Endothelial cell of umbilical vein (primary cell): ENCODE measurements around the gene RAPGEF4. TPM values are rescaled to one million over a fixed set of nuclear protein-coding genes. Genes with fewer than 3 reads are reported as not detected.

Experiments
- BruUV-seq: library from RNA; stranded (reverse); fragments of 400-500 nt; replicated peaks from 2 replicates; lab custom pipeline; 2021; lab: Mats Ljungman, UMichigan
- CTCF ChIA-PET: fragments of 300-600, 350-600 bp; sonication (Branson Sonifier 250); formaldehyde crosslinking; loops from one replicate; lab custom pipeline; 2021; ENCODE audit warnings: antibody characterized with exemption, inconsistent platforms; lab: Charles Lee
- POLR2A ChIA-PET: fragments of 300-600, 350-600 bp; sonication (Branson Sonifier 250); formaldehyde crosslinking; loops from one replicate; lab custom pipeline; 2021; ENCODE audit warnings: antibody characterized with exemption, inconsistent platforms; lab: Charles Lee
- DNase-seq: peaks from one replicate; pipeline ENCODE4 v3.0.0-alpha.2; 2011; ENCODE audit warnings: low read depth, low spot score
- FAIRE-seq: peaks from 2 replicates; lab custom pipeline; 2011; peaks lifted over from hg19 to GRCh38; lab: Jason Lieb, UNC
- H2AFZ ChIP-seq: 2 replicates; pipeline ENCODE4 v1.6.0; 2012; ENCODE audit warnings: low read depth, low read length, control low read depth, inconsistent platforms
- H3K27ac ChIP-seq: 2 replicates; pipeline ENCODE4 v1.5.1; 2011; ENCODE audit warnings: low read depth, mild to moderate bottlenecking, control low read depth, low read length, moderate library complexity; ENCODE audit not compliant: insufficient read depth
- H3K27me3 ChIP-seq, 2 experiments: 2 replicates each; pipeline versions ENCODE4 v1.6.0 to v1.6.1; 2011; ENCODE audit warnings: low read length in 2 of 2, mixed read lengths in 1 of 2; ENCODE audit not compliant: control insufficient read depth in 2 of 2, insufficient read depth in 2 of 2
- H3K36me3 ChIP-seq, 2 experiments: 2 replicates in 1 of 2; 3 replicates in 1 of 2; pipeline ENCODE4 v1.5.1; 2011; ENCODE audit warnings: low read length in 2 of 2, mild to moderate bottlenecking in 1 of 2, moderate library complexity in 1 of 2; ENCODE audit not compliant: control insufficient read depth in 2 of 2, insufficient read depth in 2 of 2; ENCODE audit errors: extremely low read depth in 1 of 2
- H3K4me1 ChIP-seq: 3 replicates; pipeline ENCODE4 v1.5.1; 2011; ENCODE audit warnings: mild to moderate bottlenecking, low read length; ENCODE audit not compliant: control insufficient read depth, insufficient read depth; ENCODE audit errors: extremely low read depth
- H3K4me2 ChIP-seq: 2 replicates; pipeline ENCODE4 v1.6.1; 2011; ENCODE audit warnings: low read length, control low read depth, mixed read lengths; ENCODE audit not compliant: insufficient read depth
- H3K4me3 ChIP-seq, 3 experiments: fragments of 200-600 bp in 1 of 3; sonication (generic), shearing (Covaris generic) in 1 of 3; replicated peaks in 1 of 3; 2 replicates each; pipeline ENCODE4 v1.5.1; 2011 to 2016; ENCODE audit warnings: control low read depth in 3 of 3, low read length in 3 of 3, mild to moderate bottlenecking in 2 of 3, inconsistent platforms in 1 of 3, low read depth in 1 of 3, moderate library complexity in 1 of 3; ENCODE audit not compliant: insufficient read depth in 1 of 3
- H3K79me2 ChIP-seq: 2 replicates; pipeline ENCODE4 v1.6.0; 2012; ENCODE audit warnings: low read length, inconsistent platforms; ENCODE audit not compliant: control insufficient read depth, insufficient read depth
- H3K9ac ChIP-seq: replicated peaks from 2 replicates; pipeline ENCODE3; 2011; ENCODE audit warnings: low read length, control low read depth; ENCODE audit not compliant: insufficient read depth; ENCODE audit errors: extremely low read depth
- H3K9me1 ChIP-seq: replicated peaks from 3 replicates; pipeline ENCODE4 v1.6.0; 2011; ENCODE audit warnings: mild to moderate bottlenecking, low read length; ENCODE audit not compliant: control insufficient read depth, insufficient read depth; ENCODE audit errors: extremely low read depth
- H3K9me3 ChIP-seq: replicated peaks from 2 replicates; pipeline ENCODE4 v1.5.1; 2012; ENCODE audit warnings: low read length, inconsistent platforms; ENCODE audit not compliant: control insufficient read depth, insufficient read depth
- H4K20me1 ChIP-seq: replicated peaks from 2 replicates; pipeline ENCODE3; 2011; ENCODE audit warnings: mild to moderate bottlenecking, low read length; ENCODE audit not compliant: control insufficient read depth, insufficient read depth; ENCODE audit errors: extremely low read depth
- EZH2 ChIP-seq: IDR thresholded peaks from 2 replicates; pipeline ENCODE4 v1.6.1; 2012; ENCODE audit warnings: borderline replicate concordance, low read depth, mild to moderate bottlenecking, moderate library complexity, low read length, inconsistent platforms; ENCODE audit not compliant: severe bottlenecking
- FOS ChIP-seq: IDR thresholded peaks from 2 replicates; pipeline ENCODE4 v1.6.1; 2011; ENCODE audit warnings: mild to moderate bottlenecking, low read length, moderate library complexity, borderline replicate concordance; ENCODE audit not compliant: insufficient read depth
- GATA2 ChIP-seq: IDR thresholded peaks from 2 replicates; pipeline ENCODE4 v1.7.0; 2011; ENCODE audit warnings: low read depth, mild to moderate bottlenecking, moderate library complexity, mixed read lengths, low read length; ENCODE audit not compliant: insufficient read length, insufficient read depth
- JUN ChIP-seq: IDR thresholded peaks from 2 replicates; pipeline ENCODE4 v1.6.1; 2011; ENCODE audit warnings: borderline replicate concordance, low read depth; ENCODE audit not compliant: insufficient read length, insufficient read depth
- MYC ChIP-seq: IDR thresholded peaks from one replicate; pipeline ENCODE4 v1.6.1; 2011; ENCODE audit warnings: mild to moderate bottlenecking, low read depth, low read length
- POLR2A ChIP-seq: IDR thresholded peaks from 2 replicates; pipeline ENCODE4 v1.6.1; 2012; ENCODE audit warnings: low read depth, mild to moderate bottlenecking, control low read depth, low read length
- POLR2AphosphoS5 ChIP-seq: IDR thresholded peaks from 2 replicates; pipeline ENCODE4 v1.6.1; 2012; ENCODE audit warnings: low read depth, mild to moderate bottlenecking, control low read depth, low read length, moderate library complexity; ENCODE audit not compliant: insufficient read depth
- dilution Hi-C: fragments of 300-500 bp; cut with MboI; formaldehyde crosslinking; loops from one replicate; pipeline ENCODE4 v1.15.0; 2019; ENCODE audit warnings: low sequenced_read_pairs; ENCODE audit not compliant: extremely low pct_ligation_motif_present
- intact Hi-C: fragments of 100-400 bp; cut with micrococcal nuclease; formaldehyde crosslinking; loops from one replicate; pipeline ENCODE4 v1.10.0; 2022
- polyA plus RNA-seq, 4 experiments: library from polyadenylated mRNA; depleted of rRNA in 3 of 4; stranded (reverse) in 3 of 4; unstranded in 1 of 4; fragments of >200 nt; gene quantifications; 2 replicates each; pipeline versions ENCODE4 v1.2.1 to v1.2.3, GENCODE V29; 2011 to 2012; ENCODE audit warnings: missing spikeins in 1 of 4
- total RNA-seq: library from RNA; stranded (reverse); gene quantifications from 2 replicates; pipeline ENCODE4 v1.2.3, GENCODE V29; 2021
- TF ChIP-seq, protein P1 (sequence below): IDR thresholded peaks from 2 replicates; pipeline ENCODE4 v1.6.1; 2011; ENCODE audit not compliant: insufficient read depth, insufficient read length
- TF ChIP-seq, protein P2 (sequence below), 2 donors: IDR thresholded peaks; 1 replicate in 1 of 2; 2 replicates in 1 of 2; pipeline ENCODE4 v1.5.1; 2011; ENCODE audit warnings: low read length in 2 of 2, mild to moderate bottlenecking in 2 of 2, moderate library complexity in 2 of 2, control low read depth in 1 of 2, inconsistent platforms in 1 of 2, low read depth in 1 of 2; ENCODE audit not compliant: insufficient read depth in 1 of 2; ENCODE audit errors: extremely low read depth in 1 of 2

RAPGEF4 gene
- total and polyA plus RNA-seq, 2 donors (not counting 3 experiments of a cell fraction or from before 2014, with no cell fraction given): 7.2 to 9.2 TPM

DNA sequence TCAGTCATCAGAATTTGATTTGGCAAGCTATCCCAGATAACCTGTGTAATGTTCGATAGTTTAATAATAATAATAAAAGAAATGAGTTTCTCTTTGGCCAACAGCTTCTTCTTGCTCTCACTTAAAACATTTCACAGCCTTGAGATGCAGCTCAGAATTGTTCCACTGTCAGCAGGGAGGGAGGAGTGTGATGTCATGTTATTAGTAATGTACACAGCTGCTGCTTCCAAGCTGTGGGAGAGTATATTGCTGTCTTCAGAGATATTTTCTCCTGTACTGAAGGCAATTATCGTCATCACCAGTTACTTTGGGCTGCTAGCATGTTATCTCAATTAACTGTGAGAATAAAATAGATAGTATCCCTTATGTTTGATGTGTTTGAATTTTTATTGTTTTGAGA lies 193.1 kb downstream of the RAPGEF4 start:
- peak; percentile 72 for FAIRE-seq

DNA sequence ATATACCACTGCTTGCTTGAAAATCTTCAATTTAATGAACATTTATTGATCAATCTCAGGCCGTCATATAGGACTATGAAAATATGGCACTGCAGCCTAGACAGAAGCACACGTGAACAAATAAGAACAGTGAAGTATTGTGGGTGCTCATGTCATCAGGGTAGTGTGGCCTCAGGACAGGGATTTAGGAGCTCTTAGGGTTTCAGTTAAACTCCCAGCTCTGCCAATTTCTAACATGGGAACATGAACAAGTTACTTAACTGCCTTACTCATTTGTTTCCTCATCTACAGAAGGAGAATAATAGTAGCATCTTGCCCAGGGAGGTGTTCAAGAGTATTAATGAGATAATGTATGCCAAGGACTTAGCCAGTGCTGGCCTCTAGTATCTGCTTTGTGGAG lies 194.0 kb downstream of the RAPGEF4 start:
- no peak for FAIRE-seq
- peak overlapping the region; percentile 6 for H3K9ac ChIP-seq
- TF ChIP-seq GATA2: no peak
- TF ChIP-seq POLR2AphosphoS5: no peak
- TF ChIP-seq POLR2A: no peak
- TF ChIP-seq, protein P1, sequence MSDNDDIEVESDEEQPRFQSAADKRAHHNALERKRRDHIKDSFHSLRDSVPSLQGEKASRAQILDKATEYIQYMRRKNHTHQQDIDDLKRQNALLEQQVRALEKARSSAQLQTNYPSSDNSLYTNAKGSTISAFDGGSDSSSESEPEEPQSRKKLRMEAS: no peak
- TF ChIP-seq EZH2: no peak
- TF ChIP-seq JUN: no peak
- TF ChIP-seq MYC: no peak
- TF ChIP-seq, protein P2, sequence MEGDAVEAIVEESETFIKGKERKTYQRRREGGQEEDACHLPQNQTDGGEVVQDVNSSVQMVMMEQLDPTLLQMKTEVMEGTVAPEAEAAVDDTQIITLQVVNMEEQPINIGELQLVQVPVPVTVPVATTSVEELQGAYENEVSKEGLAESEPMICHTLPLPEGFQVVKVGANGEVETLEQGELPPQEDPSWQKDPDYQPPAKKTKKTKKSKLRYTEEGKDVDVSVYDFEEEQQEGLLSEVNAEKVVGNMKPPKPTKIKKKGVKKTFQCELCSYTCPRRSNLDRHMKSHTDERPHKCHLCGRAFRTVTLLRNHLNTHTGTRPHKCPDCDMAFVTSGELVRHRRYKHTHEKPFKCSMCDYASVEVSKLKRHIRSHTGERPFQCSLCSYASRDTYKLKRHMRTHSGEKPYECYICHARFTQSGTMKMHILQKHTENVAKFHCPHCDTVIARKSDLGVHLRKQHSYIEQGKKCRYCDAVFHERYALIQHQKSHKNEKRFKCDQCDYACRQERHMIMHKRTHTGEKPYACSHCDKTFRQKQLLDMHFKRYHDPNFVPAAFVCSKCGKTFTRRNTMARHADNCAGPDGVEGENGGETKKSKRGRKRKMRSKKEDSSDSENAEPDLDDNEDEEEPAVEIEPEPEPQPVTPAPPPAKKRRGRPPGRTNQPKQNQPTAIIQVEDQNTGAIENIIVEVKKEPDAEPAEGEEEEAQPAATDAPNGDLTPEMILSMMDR (IDR thresholded peaks at IDR 0.05; ENCODE audit: extremely low read depth in 1 of 2, insufficient read depth in 1 of 2, low read depth in 1 of 2, low read length in 2 of 2): no peak
- no peak for TF ChIP-seq FOS
- CTCF ChIA-PET: interaction anchor here (0.9 to 4.6 kb wide), 7 partner anchors 38 to 123 kb away, joined by 3 to 280 read pairs (median 54); no protein-coding TSS in a partner anchor
- H3K79me2 ChIP-seq: no peaks in the 10 kb centered on the region
- no peak overlapping the region for H3K4me2 ChIP-seq
- POLR2A ChIA-PET: no interaction called here
- H3K27ac ChIP-seq: peak overlapping the region; percentile 92
- dilution Hi-C loops (no loop called here), intact Hi-C loops (loop anchor here (5.0 kb wide), 1 partner anchor 372 kb away; the partner anchor contains the start of gene PDK1)
- no peak overlapping the region for H3K4me3 ChIP-seq
- no peaks in the 10 kb centered on the region for H3K36me3 ChIP-seq
- no peaks in the 10 kb centered on the region for H3K9me1 ChIP-seq
- H4K20me1 ChIP-seq: no peaks in the 10 kb centered on the region
- DNase-seq: peak; percentile 25
- no peaks in the 10 kb centered on the region for H3K27me3 ChIP-seq
- H3K4me1 ChIP-seq: peaks cover 39% of the 10 kb centered on the region
- H2AFZ ChIP-seq: no peak overlapping the region
- BruUV-seq: no TSS peak
- no peaks in the 10 kb centered on the region for H3K9me3 ChIP-seq

More for the DNA sequence above, 193.1 kb downstream of the RAPGEF4 start:
- Histone ChIP-seq H3K36me3 (no peaks in the 10 kb centered on the region), H3K27me3 (no peaks in the 10 kb centered on the region), H3K4me2 (peak overlapping the region; percentile 67), H3K9me3 (no peaks in the 10 kb centered on the region), H3K27ac (peak overlapping the region; percentile 60), H3K4me3 (peak overlapping the region in 2 of 3 experiments; percentile 42 to 49), H4K20me1 (no peaks in the 10 kb centered on the region), H3K9ac (peak overlapping the region; percentile 55), H2AFZ (no peak overlapping the region), H3K79me2 (no peaks in the 10 kb centered on the region), H3K9me1 (no peaks in the 10 kb centered on the region), H3K4me1 (peaks cover 39% of the 10 kb centered on the region)
- TF ChIP-seq FOS (no peak), POLR2A (no peak)
- dilution Hi-C loops: no loop called here
- no TSS peak for BruUV-seq
- ChIA-PET POLR2A (no interaction called here), CTCF (interaction anchor here (1.0 to 3.0 kb wide), 11 partner anchors 14 to 122 kb away, joined by 3 to 20 read pairs (median 4); no protein-coding TSS in a partner anchor)
- intact Hi-C loops: loop anchor here (5.0 kb wide), 1 partner anchor 371 kb away; the partner anchor contains the start of gene PDK1
- peak; percentile 88 for DNase-seq
